ENCODE results near the gene ECI1.

Gene ECI1

DNA sequence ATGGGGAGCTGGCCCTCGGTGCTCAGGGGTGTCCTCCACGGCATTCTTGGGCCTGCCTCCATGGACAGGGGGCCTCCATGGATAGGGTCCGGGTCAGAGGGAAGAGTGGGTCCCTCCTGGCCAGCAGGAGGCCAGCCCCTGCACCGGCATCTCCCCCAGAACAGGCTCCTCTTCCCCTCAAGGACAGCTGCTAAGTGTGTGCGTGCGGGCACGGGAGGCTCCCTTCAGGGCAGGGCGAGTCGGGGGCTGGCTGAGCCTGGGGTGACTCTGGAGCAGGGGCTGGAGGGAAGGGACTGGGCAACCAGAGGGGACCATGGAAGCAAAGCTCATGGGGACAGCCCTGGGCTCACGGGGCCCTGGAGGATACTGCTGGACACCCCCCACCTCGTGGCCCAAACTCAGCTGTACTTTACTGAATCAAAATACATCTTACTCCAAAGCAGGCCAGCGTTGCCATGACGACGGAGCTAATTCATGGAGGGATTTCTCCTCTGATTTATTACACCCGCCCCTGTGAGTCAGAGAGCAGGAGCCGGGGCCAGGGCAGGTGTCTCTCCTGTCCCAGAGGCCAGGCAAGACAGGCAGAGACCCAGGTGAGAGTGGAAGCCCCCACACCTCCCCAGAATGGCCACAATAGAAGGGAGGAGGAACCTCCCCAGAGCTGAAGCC, 57.1 kb downstream of the ECI1 start:
- no peak for DNase-seq

- DNase-seq, result no peak
Observed at GRCh38 chr16:2191446-2191706, 60.0 kb downstream of the ECI1 start.

DNA sequence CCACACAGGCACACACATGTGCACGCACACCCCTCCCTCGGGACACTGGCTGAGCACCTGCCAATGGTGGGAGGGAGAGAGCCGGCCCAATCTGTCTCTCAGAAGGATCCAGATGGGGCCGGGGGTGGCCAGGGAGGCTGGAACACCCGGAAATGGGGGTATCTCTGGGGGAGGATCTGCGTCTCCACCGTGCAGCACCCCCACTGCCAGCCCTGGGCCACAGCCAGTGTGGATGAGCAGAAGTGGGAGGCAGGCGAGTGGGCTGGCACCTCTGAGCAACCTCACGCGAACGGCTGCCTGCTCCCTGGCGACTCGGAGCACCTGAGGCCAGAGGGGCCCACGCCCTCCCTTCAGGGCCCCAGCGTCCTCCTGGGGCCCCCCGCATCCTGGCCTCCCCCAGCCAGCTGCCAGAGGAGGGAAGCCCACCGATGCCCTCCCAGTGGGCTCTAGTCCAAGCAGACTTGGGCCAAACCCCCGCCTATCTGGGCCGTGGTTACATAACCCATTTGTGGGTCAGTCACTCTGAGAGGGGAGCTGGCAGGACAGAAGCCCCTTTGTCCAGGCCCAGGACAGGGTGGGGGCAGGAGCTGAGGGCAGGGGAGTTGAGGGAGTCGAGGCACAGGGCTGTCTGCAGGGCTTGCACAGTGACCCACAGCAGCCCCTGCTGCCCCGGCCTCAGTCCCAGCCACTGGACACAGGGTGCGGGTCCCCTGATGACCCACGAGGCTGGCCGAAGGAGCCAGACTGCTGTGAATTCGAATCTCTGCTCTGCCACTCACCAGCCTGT, 60.5 kb downstream of the ECI1 start:
- DNase-seq, result no peak

GRCh38 chr16:2190002-2190658, 61.3 kb downstream of the ECI1 start:
- DNase-seq, result no peak

Measured in activated naive CD4-positive, alpha-beta T cell treated with Interleukin-2 at 50 U/mL for 16 hours (primary cell).